ENCODE results near the gene DLK2. TPM values are rescaled to one million over a fixed set of nuclear protein-coding genes. Genes with fewer than 3 reads are reported as not detected.

Gene DLK2
- total and polyA plus RNA-seq, 2 of the 13 experiments (the other 11 are each of a cell fraction or from before 2014, with no cell fraction given), result 1.2 to 3.8 TPM

DNA sequence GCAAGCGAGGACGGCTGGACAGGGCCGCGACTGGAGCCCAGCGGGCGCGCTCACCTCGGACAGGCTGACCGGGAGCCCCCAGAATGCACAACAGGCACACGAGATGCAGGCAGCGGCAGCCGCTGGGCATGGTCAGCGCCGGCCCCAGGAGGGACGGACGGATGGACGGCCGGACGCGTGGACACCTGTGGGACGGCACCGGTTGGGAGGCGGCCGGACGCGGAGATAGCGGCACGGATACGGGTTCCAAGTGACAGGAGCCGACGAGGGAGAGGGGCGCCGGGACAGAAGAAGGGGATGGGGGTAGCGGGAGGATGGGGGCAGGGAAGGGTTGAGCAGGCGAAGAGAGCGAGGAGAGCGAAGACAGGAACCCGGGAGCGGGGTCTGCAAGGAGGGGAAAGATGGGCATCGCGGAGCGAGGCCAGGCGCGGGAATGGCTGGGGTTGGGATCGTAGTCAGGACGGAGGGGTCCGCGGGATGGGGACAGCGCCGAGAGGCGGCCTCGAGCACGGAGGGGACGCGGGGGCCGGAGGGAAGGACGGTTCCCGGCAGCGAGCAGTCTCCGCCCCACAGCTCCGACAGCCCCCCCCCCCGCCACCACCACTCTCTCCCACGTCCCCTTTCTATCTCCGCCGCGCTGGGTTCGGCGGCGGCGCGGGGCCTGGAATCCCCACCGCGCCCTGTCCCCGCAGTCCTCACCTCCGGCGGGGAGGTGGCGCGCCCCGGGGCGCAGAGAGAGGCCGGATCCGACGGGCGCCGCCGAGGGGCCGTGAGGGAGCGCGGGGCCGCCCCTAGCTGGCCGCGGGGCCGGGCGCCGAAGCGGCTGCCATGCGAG lies 435 bp downstream of the DLK2 start (continued):
- TF ChIP-seq, protein P1, sequence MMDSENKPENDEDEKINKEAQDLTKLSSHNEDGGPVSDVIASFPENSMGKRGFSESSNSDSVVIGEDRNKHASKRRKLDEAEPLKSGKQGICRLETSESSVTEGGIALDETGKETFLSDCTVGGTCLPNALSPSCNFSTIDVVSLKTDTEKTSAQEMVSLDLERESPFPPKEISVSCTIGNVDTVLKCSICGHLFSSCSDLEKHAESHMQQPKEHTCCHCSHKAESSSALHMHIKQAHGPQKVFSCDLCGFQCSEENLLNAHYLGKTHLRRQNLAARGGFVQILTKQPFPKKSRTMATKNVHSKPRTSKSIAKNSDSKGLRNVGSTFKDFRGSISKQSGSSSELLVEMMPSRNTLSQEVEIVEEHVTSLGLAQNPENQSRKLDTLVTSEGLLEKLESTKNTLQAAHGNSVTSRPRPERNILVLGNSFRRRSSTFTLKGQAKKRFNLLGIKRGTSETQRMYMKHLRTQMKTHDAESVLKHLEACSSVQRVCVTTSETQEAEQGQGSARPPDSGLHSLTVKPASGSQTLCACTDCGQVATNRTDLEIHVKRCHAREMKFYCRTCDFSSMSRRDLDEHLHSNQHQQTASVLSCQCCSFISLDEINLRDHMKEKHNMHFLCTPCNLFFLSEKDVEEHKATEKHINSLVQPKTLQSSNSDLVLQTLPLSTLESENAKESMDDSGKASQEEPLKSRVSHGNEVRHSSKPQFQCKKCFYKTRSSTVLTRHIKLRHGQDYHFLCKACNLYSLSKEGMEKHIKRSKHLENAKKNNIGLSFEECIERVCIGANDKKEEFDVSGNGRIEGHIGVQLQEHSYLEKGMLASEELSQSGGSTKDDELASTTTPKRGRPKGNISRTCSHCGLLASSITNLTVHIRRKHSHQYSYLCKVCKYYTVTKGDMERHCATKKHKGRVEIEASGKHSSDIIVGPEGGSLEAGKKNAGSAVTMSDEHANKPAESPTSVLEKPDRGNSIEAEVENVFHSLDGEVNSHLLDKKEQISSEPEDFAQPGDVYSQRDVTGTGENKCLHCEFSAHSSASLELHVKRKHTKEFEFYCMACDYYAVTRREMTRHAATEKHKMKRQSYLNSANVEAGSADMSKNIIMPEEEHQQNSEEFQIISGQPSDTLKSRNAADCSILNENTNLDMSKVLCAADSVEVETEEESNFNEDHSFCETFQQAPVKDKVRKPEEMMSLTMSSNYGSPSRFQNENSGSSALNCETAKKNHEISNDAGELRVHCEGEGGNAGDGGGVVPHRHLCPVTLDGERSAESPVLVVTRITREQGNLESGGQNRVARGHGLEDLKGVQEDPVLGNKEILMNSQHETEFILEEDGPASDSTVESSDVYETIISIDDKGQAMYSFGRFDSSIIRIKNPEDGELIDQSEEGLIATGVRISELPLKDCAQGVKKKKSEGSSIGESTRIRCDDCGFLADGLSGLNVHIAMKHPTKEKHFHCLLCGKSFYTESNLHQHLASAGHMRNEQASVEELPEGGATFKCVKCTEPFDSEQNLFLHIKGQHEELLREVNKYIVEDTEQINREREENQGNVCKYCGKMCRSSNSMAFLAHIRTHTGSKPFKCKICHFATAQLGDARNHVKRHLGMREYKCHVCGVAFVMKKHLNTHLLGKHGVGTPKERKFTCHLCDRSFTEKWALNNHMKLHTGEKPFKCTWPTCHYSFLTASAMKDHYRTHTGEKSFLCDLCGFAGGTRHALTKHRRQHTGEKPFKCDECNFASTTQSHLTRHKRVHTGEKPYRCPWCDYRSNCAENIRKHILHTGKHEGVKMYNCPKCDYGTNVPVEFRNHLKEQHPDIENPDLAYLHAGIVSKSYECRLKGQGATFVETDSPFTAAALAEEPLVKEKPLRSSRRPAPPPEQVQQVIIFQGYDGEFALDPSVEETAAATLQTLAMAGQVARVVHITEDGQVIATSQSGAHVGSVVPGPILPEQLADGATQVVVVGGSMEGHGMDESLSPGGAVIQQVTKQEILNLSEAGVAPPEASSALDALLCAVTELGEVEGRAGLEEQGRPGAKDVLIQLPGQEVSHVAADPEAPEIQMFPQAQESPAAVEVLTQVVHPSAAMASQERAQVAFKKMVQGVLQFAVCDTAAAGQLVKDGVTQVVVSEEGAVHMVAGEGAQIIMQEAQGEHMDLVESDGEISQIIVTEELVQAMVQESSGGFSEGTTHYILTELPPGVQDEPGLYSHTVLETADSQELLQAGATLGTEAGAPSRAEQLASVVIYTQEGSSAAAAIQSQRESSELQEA (CRISPR knock-in tag; IDR thresholded peaks at IDR 0.05; ENCODE audit: not compliant biosample characterization), result peak; percentile 92
- TF ChIP-seq ZNF337 (CRISPR knock-in tag; IDR thresholded peaks at IDR 0.05; ENCODE audit: borderline replicate concordance, low read depth) (peak; percentile 100; the same call in 1 of the 2 replicates), KDM6A (CRISPR knock-in tag; IDR thresholded peaks at IDR 0.05; ENCODE audit: low read depth) (no peak), KDM5B (CRISPR knock-in tag; IDR thresholded peaks at IDR 0.05; ENCODE audit: borderline replicate concordance) (peak; percentile 83; the same call in 1 of the 2 replicates), ZNF256 (CRISPR knock-in tag; conservative IDR thresholded peaks at IDR 0.05) (no peak), NFE2 (CRISPR knock-in tag; IDR thresholded peaks at IDR 0.05) (no peak), NFATC3 (CRISPR knock-in tag; IDR thresholded peaks at IDR 0.05) (0 out of 2 replicates have a peak, but pooled peaks have one; percentile 85), MED8 (CRISPR knock-in tag; IDR thresholded peaks at IDR 0.05; ENCODE audit: insufficient replicate concordance) (no peak), ZZZ3 (CRISPR knock-in tag; IDR thresholded peaks at IDR 0.05; ENCODE audit: borderline replicate concordance) (no peak), NFE2L2 (IDR thresholded peaks at IDR 0.05; ENCODE audit: low read length) (no peak), ZBTB38 (CRISPR knock-in tag; IDR thresholded peaks at IDR 0.05) (0 out of 2 replicates have a peak, but pooled peaks have one; percentile 81), PHB2 (IDR thresholded peaks at IDR 0.05; ENCODE audit: partially characterized antibody) (no peak), ZNF776 (CRISPR knock-in tag; IDR thresholded peaks at IDR 0.05) (peak; percentile 93)
- TF ChIP-seq, protein P2, sequence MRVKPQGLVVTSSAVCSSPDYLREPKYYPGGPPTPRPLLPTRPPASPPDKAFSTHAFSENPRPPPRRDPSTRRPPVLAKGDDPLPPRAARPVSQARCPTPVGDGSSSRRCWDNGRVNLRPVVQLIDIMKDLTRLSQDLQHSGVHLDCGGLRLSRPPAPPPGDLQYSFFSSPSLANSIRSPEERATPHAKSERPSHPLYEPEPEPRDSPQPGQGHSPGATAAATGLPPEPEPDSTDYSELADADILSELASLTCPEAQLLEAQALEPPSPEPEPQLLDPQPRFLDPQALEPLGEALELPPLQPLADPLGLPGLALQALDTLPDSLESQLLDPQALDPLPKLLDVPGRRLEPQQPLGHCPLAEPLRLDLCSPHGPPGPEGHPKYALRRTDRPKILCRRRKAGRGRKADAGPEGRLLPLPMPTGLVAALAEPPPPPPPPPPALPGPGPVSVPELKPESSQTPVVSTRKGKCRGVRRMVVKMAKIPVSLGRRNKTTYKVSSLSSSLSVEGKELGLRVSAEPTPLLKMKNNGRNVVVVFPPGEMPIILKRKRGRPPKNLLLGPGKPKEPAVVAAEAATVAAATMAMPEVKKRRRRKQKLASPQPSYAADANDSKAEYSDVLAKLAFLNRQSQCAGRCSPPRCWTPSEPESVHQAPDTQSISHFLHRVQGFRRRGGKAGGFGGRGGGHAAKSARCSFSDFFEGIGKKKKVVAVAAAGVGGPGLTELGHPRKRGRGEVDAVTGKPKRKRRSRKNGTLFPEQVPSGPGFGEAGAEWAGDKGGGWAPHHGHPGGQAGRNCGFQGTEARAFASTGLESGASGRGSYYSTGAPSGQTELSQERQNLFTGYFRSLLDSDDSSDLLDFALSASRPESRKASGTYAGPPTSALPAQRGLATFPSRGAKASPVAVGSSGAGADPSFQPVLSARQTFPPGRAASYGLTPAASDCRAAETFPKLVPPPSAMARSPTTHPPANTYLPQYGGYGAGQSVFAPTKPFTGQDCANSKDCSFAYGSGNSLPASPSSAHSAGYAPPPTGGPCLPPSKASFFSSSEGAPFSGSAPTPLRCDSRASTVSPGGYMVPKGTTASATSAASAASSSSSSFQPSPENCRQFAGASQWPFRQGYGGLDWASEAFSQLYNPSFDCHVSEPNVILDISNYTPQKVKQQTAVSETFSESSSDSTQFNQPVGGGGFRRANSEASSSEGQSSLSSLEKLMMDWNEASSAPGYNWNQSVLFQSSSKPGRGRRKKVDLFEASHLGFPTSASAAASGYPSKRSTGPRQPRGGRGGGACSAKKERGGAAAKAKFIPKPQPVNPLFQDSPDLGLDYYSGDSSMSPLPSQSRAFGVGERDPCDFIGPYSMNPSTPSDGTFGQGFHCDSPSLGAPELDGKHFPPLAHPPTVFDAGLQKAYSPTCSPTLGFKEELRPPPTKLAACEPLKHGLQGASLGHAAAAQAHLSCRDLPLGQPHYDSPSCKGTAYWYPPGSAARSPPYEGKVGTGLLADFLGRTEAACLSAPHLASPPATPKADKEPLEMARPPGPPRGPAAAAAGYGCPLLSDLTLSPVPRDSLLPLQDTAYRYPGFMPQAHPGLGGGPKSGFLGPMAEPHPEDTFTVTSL (CRISPR knock-in tag; IDR thresholded peaks at IDR 0.05; ENCODE audit: borderline replicate concordance), result no peak
